ENCODE results near the gene CD44. TPM values are rescaled to one million over a fixed set of nuclear protein-coding genes. Genes with fewer than 3 reads are reported as not detected.
A peak's percentile ranks its signal among the peaks of the same experiment; 100 is the strongest.

CD44 gene
- total and polyA plus RNA-seq, 10 of the 15 experiments (the other 5 are each of a cell fraction or from before 2014, with no cell fraction given) = 57.1 to 293 (median 120) TPM

GRCh38 chr11:35242412-35243242 is 103.7 kb downstream of the CD44 start (continued):
- no peak for TF ChIP-seq ZZZ3 (IDR thresholded peaks at IDR 0.05; ENCODE audit: control insufficient read depth, insufficient read length, low read depth)
- TF ChIP-seq MTA2 (IDR thresholded peaks at IDR 0.05; ENCODE audit: low read depth) = peak; percentile 89
- TF ChIP-seq CREB1 (IDR thresholded peaks at IDR 0.05; ENCODE audit: low read depth) = no peak
- TF ChIP-seq BHLHE40 (IDR thresholded peaks at IDR 0.05; ENCODE audit: borderline replicate concordance in 1 of 2, low read depth in 2 of 2, low read length in 1 of 2) = no peak
- peak; percentile 57; the same call in 1 of the 2 replicates for TF ChIP-seq PKNOX1 (IDR thresholded peaks at IDR 0.05)
- TF ChIP-seq ATF2 (IDR thresholded peaks at IDR 0.05; ENCODE audit: low read length) = no peak
- TF ChIP-seq BRCA1 (IDR thresholded peaks at IDR 0.05; ENCODE audit: low read depth, low read length) = no peak
- TF ChIP-seq NRF1 (conservative IDR thresholded peaks at IDR 0.05; ENCODE audit: low read depth, low read length) = no peak
- TF ChIP-seq SREBF1 (IDR thresholded peaks at IDR 0.05; ENCODE audit: low read length) = no peak
- TF ChIP-seq FOXK2 (IDR thresholded peaks at IDR 0.05) = no peak
- TF ChIP-seq CBFB (IDR thresholded peaks at IDR 0.05; ENCODE audit: low read depth) = no peak
- TF ChIP-seq CHD4 (IDR thresholded peaks at IDR 0.05) = no peak
- TF ChIP-seq IRF4 (IDR thresholded peaks at IDR 0.05; ENCODE audit: low read depth, low read length) = no peak
- peak; percentile 9; the same call in 1 of the 2 replicates for TF ChIP-seq BCL11A (IDR thresholded peaks at IDR 0.05; ENCODE audit: low read depth, low read length)

Data from GM12878 (cell line).